Measurements from ENCODE around the gene PACSIN2.

The PACSIN2 gene

GRCh38 chr22:42906605-42907348 is 108.2 kb downstream of the PACSIN2 start:
- no peak for DNase-seq
- TF ChIP-seq GATA1 (IDR thresholded peaks at IDR 0.05; ENCODE audit: low read depth, low read length) = no peak
- no peak for TF ChIP-seq POLR2A (IDR thresholded peaks at IDR 0.05; ENCODE audit: low read length)

GRCh38 chr22:42905702-42906183 is 109.2 kb downstream of the PACSIN2 start:
- no peak for DNase-seq

GRCh38 chr22:42905217-42905616 is 109.7 kb downstream of the PACSIN2 start:
- no peak for TF ChIP-seq GATA1 (IDR thresholded peaks at IDR 0.05; ENCODE audit: low read depth, low read length)
- no peak for TF ChIP-seq POLR2A (IDR thresholded peaks at IDR 0.05; ENCODE audit: low read length)
- DNase-seq = no peak

More at GRCh38 chr22:42905702-42906183, 109.2 kb downstream of the PACSIN2 start:
- TF ChIP-seq POLR2A (IDR thresholded peaks at IDR 0.05; ENCODE audit: low read length) (no peak), GATA1 (IDR thresholded peaks at IDR 0.05; ENCODE audit: low read depth, low read length) (no peak)

GRCh38 chr22:42904050-42904449 is 110.9 kb downstream of the PACSIN2 start:
- no peak for DNase-seq
- TF ChIP-seq GATA1 (IDR thresholded peaks at IDR 0.05; ENCODE audit: low read depth, low read length) (no peak), POLR2A (IDR thresholded peaks at IDR 0.05; ENCODE audit: low read length) (no peak)

- TF ChIP-seq GATA1 (IDR thresholded peaks at IDR 0.05; ENCODE audit: low read depth, low read length) (no peak), POLR2A (IDR thresholded peaks at IDR 0.05; ENCODE audit: low read length) (no peak)
- no peak for DNase-seq
Measured at GRCh38 chr22:42902875-42903510, 112.0 kb downstream of the PACSIN2 start.

- DNase-seq = peak; percentile 12 to 30
- TF ChIP-seq POLR2A (IDR thresholded peaks at IDR 0.05; ENCODE audit: low read length) = no peak
- no peak for TF ChIP-seq GATA1 (IDR thresholded peaks at IDR 0.05; ENCODE audit: low read depth, low read length)
Measured at GRCh38 chr22:42901790-42902508, 113.0 kb downstream of the PACSIN2 start.

- no peak for DNase-seq
- TF ChIP-seq POLR2A (IDR thresholded peaks at IDR 0.05; ENCODE audit: low read length) = no peak
Measured at GRCh38 chr22:42897960-42898359, 117.0 kb downstream of the PACSIN2 start.

- DNase-seq = no peak
- TF ChIP-seq POLR2A (IDR thresholded peaks at IDR 0.05; ENCODE audit: low read length) (no peak), GATA1 (IDR thresholded peaks at IDR 0.05; ENCODE audit: low read depth, low read length) (no peak)
Measured at GRCh38 chr22:42895541-42895981, 119.4 kb downstream of the PACSIN2 start.

GRCh38 chr22:42895087-42895486 is 119.9 kb downstream of the PACSIN2 start:
- TF ChIP-seq POLR2A (IDR thresholded peaks at IDR 0.05; ENCODE audit: low read length) (no peak), GATA1 (IDR thresholded peaks at IDR 0.05; ENCODE audit: low read depth, low read length) (no peak)
- no peak for DNase-seq

GRCh38 chr22:42893371-42894150 is 121.4 kb downstream of the PACSIN2 start:
- TF ChIP-seq GATA1 (IDR thresholded peaks at IDR 0.05; ENCODE audit: low read depth, low read length) (no peak), POLR2A (IDR thresholded peaks at IDR 0.05; ENCODE audit: low read length) (no peak)
- DNase-seq = no peak

GRCh38 chr22:42892571-42893316 is 122.2 kb downstream of the PACSIN2 start:
- DNase-seq = no peak
- TF ChIP-seq GATA1 (IDR thresholded peaks at IDR 0.05; ENCODE audit: low read depth, low read length) = no peak
- TF ChIP-seq POLR2A (IDR thresholded peaks at IDR 0.05; ENCODE audit: low read length) = no peak

- no peak for DNase-seq
- no peak for TF ChIP-seq POLR2A (IDR thresholded peaks at IDR 0.05; ENCODE audit: low read length)
Measured at GRCh38 chr22:42892156-42892555, 122.8 kb downstream of the PACSIN2 start.

- no peak for DNase-seq
- TF ChIP-seq POLR2A (IDR thresholded peaks at IDR 0.05; ENCODE audit: low read length) = no peak
- TF ChIP-seq GATA1 (IDR thresholded peaks at IDR 0.05; ENCODE audit: low read depth, low read length) = no peak
Measured at GRCh38 chr22:42891696-42892095, 123.3 kb downstream of the PACSIN2 start.
